Measurements from ENCODE around the gene WBP1L. TPM values are rescaled to one million over a fixed set of nuclear protein-coding genes. Genes with fewer than 3 reads are reported as not detected.

WBP1L gene
- total RNA-seq, 1 experiment from 2014 or later, result 23.8 TPM

- Histone ChIP-seq H2AFZ (ENCODE audit: low read length) (no peak overlapping the region), H3K4me2 (ENCODE audit: low read length) (no peak overlapping the region), H3K27me3 (ENCODE audit: low read length) (no peaks in the 10 kb centered on the region), H3K27ac (ENCODE audit: low read length) (no peak overlapping the region), H3K9me3 (ENCODE audit: low read length) (no peaks in the 10 kb centered on the region), H3K36me3 (ENCODE audit: low read depth, low read length) (no peaks in the 10 kb centered on the region), H3K9ac (ENCODE audit: low read length) (no peak overlapping the region), H3K9me2 (replicated peaks; ENCODE audit: low read length) (no peaks in the 10 kb centered on the region), H4K20me1 (ENCODE audit: low read length) (no peaks in the 10 kb centered on the region), H3K79me2 (ENCODE audit: low read length) (no peaks in the 10 kb centered on the region), H3F3A (ENCODE audit: low read length, unreplicated experiment) (no peaks in the 10 kb centered on the region), H3K4me1 (ENCODE audit: insufficient read depth, low read length) (peaks cover 5% of the 10 kb centered on the region; the same call in 1 of the 2 replicates), H3K4me3 (ENCODE audit: low read length) (no peak overlapping the region)
- no peak for TF ChIP-seq EZH2 (IDR thresholded peaks at IDR 0.05; ENCODE audit: low read length, unreplicated experiment)
- TF ChIP-seq CTCF (conservative IDR thresholded peaks at IDR 0.05; ENCODE audit: low read depth, low read length), result no peak
- TF ChIP-seq EZH2phosphoT487 (IDR thresholded peaks at IDR 0.05; ENCODE audit: borderline replicate concordance, low read length), result no peak
- ChIA-PET CTCF (no interaction called here), POLR2A (ENCODE audit: unreplicated experiment) (no interaction called here)
- no TSS peak for BruUV-seq (replicated peaks)
- intact Hi-C loops (cut with micrococcal nuclease), result no loop called here
- ATAC-seq (no peak), DNase-seq (no peak)
These were observed 89.2 kb downstream of the WBP1L start for GRCh38 chr10:102832987-102833386.

- H3K4me2 ChIP-seq (ENCODE audit: low read length), result peak overlapping the region; percentile 76
- no TSS peak for BruUV-seq (replicated peaks)
- TF ChIP-seq EZH2phosphoT487 (IDR thresholded peaks at IDR 0.05; ENCODE audit: borderline replicate concordance, low read length), result no peak
- TF ChIP-seq CTCF (conservative IDR thresholded peaks at IDR 0.05; ENCODE audit: low read depth, low read length), result no peak
These were observed 90.4 kb downstream of the WBP1L start for GRCh38 chr10:102834143-102834542.

GRCh38 chr10:102835007-102835482, 91.3 kb downstream of the WBP1L start:
- H3K9me3 ChIP-seq (ENCODE audit: low read length), result no peaks in the 10 kb centered on the region
- no peaks in the 10 kb centered on the region for H3F3A ChIP-seq (ENCODE audit: low read length, unreplicated experiment)
- peak overlapping the region; percentile 76 for H3K4me2 ChIP-seq (ENCODE audit: low read length)
- DNase-seq, result peak; percentile 83
- no peak for TF ChIP-seq EZH2 (IDR thresholded peaks at IDR 0.05; ENCODE audit: low read length, unreplicated experiment)
- peak; percentile 83 for TF ChIP-seq CTCF (conservative IDR thresholded peaks at IDR 0.05; ENCODE audit: low read depth, low read length)
- no peaks in the 10 kb centered on the region for H3K79me2 ChIP-seq (ENCODE audit: low read length)
- H3K9me2 ChIP-seq (replicated peaks; ENCODE audit: low read length), result no peaks in the 10 kb centered on the region
- CTCF ChIA-PET, result interaction anchor here (0.5 to 2.2 kb wide), 3 partner anchors 27 to 687 kb away, joined by 3 to 10 read pairs (median 5); no protein-coding TSS in a partner anchor
- no peaks in the 10 kb centered on the region for H3K36me3 ChIP-seq (ENCODE audit: low read depth, low read length)
- H3K9ac ChIP-seq (ENCODE audit: low read length), result no peak overlapping the region
- POLR2A ChIA-PET (ENCODE audit: unreplicated experiment), result no interaction called here
- H4K20me1 ChIP-seq (ENCODE audit: low read length), result no peaks in the 10 kb centered on the region
- no peaks in the 10 kb centered on the region for H3K27me3 ChIP-seq (ENCODE audit: low read length)
- H3K27ac ChIP-seq (ENCODE audit: low read length), result no peak overlapping the region
- ATAC-seq, result peak; percentile 99
- no TSS peak for BruUV-seq (replicated peaks)
- intact Hi-C loops (cut with micrococcal nuclease), result loop anchor here (1.0 to 2.0 kb wide), 3 partner anchors 66 to 234 kb away; no protein-coding TSS in a partner anchor
- peak overlapping the region; percentile 52; the same call in 1 of the 2 replicates for H3K4me3 ChIP-seq (ENCODE audit: low read length)
- peaks cover 5% of the 10 kb centered on the region; the same call in 1 of the 2 replicates for H3K4me1 ChIP-seq (ENCODE audit: insufficient read depth, low read length)
- H2AFZ ChIP-seq (ENCODE audit: low read length), result peak overlapping the region; percentile 77

More at GRCh38 chr10:102834143-102834542, 90.4 kb downstream of the WBP1L start:
- H3K9me2 ChIP-seq (replicated peaks; ENCODE audit: low read length), result no peaks in the 10 kb centered on the region
- no peaks in the 10 kb centered on the region for H3K27me3 ChIP-seq (ENCODE audit: low read length)
- intact Hi-C loops (cut with micrococcal nuclease), result loop anchor here (2.0 kb wide), 2 partner anchors 105 to 235 kb away; no protein-coding TSS in a partner anchor
- H3K4me1 ChIP-seq (ENCODE audit: insufficient read depth, low read length), result peaks cover 5% of the 10 kb centered on the region; the same call in 1 of the 2 replicates
- ATAC-seq, result peak; percentile 73
- peak overlapping the region; percentile 52; the same call in 1 of the 2 replicates for H3K4me3 ChIP-seq (ENCODE audit: low read length)
- H3K79me2 ChIP-seq (ENCODE audit: low read length), result no peaks in the 10 kb centered on the region
- H3F3A ChIP-seq (ENCODE audit: low read length, unreplicated experiment), result no peaks in the 10 kb centered on the region
- H4K20me1 ChIP-seq (ENCODE audit: low read length), result no peaks in the 10 kb centered on the region
- no peaks in the 10 kb centered on the region for H3K36me3 ChIP-seq (ENCODE audit: low read depth, low read length)
- no peak overlapping the region for H3K27ac ChIP-seq (ENCODE audit: low read length)
- CTCF ChIA-PET, result interaction anchor here (2.2 kb wide), 1 partner anchor 67 kb away, joined by 10 read pairs; no protein-coding TSS in a partner anchor
- H3K9me3 ChIP-seq (ENCODE audit: low read length), result no peaks in the 10 kb centered on the region
- peak overlapping the region; percentile 77 for H2AFZ ChIP-seq (ENCODE audit: low read length)
- POLR2A ChIA-PET (ENCODE audit: unreplicated experiment), result no interaction called here
- peak; percentile 38 for DNase-seq
- H3K9ac ChIP-seq (ENCODE audit: low read length), result no peak overlapping the region

Data from PC-3 (cell line).